GM18502 (cell line): ENCODE data around the gene RGS3.
A peak's percentile ranks its signal among the peaks of the same experiment; 100 is the strongest.
"Not testable (repeated sequence)": the region's sequence is repeated elsewhere in the genome, so short reads cannot be mapped to it uniquely, and the experiment has no call there.

Source experiments
- ATAC-seq: cut with Tn5 transposase; IDR thresholded peaks from one replicate; pipeline ENCODE4 v1.9.1; 2021; ENCODE audit warnings: mild to moderate bottlenecking; ENCODE audit not compliant: unreplicated experiment, poor library complexity

RGS3 gene

DNA sequence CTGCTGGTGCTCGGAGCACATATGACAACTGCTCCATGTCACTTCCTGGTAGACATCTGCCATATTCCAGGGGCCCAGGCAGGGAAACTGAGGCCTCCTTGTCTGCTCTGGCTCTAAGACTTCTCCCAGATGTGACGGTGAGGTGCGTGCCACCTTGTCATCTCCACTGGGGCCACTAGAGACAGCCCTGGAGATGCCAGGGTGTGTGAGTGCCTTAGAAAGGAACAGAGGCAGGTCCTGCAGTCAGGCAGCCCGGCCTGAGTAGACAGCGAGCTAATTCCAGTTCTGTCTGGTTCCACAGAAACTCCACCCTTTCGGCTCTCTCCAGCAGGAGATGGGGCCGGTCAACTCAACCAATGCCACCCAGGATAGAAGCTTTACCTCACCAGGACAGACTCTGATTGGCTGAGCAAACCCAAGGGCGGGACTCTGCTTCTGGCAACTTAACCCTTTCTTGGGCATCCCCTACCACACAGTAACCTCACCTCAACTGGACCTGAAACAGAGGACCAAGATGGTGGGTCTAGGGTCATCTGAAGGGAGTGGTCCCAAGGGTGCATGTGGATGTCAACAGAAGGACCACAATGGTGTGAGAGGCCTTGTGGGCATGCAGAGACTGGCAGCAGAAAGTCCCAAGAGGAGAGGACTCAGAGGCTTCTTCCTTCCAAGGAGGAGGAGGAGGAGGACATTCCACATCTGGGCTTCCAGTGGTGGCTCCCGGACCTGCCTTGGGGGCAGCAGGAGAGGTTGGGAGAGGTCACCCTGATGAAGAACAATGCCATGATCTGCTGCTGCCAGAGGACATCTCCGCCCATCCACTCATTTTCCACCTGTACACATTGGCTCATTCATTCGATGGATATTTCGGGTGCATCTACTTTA is 77.7 kb downstream of the RGS3 start:
- ATAC-seq: no peak

DNA sequence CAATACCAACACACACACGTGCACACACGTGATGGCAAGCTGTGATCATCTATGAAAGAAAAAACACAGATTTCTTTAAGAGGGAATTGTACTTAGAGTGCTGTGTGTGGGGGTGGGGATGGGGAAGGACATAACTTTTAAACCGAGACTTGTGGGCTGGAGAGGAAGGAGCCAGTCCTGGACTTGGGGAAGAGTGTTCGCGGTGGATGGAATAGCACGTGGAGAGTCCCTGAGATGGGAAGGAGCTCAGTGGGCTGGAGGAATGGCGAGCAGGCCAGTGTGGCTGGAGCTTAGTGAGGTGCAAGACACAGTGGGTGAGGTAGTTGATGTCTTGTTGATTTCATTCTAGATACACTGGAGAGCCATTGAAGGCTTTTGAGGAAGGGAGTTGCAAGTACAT is 78.5 kb downstream of the RGS3 start:
- no peak for ATAC-seq

DNA sequence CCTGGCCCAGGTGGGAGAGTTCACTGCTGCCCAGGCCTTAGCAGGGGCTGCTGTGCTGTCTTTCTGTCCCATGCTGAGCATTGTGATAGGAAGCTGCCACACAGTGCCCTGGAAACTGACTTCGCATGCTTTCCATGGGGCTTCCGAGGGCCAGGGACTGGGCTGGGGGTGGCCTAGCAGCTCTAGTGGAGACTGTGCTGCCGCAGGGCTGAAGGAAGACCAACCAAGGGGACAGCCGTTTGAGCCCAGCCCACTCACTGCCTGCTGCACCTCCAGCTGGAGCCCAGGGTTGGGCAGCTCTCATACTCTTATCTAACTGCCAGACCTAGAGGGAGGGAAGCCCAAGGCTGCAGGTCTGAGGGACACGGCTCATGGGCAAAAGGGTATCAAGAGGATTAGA is 79.2 kb downstream of the RGS3 start:
- no peak for ATAC-seq

DNA sequence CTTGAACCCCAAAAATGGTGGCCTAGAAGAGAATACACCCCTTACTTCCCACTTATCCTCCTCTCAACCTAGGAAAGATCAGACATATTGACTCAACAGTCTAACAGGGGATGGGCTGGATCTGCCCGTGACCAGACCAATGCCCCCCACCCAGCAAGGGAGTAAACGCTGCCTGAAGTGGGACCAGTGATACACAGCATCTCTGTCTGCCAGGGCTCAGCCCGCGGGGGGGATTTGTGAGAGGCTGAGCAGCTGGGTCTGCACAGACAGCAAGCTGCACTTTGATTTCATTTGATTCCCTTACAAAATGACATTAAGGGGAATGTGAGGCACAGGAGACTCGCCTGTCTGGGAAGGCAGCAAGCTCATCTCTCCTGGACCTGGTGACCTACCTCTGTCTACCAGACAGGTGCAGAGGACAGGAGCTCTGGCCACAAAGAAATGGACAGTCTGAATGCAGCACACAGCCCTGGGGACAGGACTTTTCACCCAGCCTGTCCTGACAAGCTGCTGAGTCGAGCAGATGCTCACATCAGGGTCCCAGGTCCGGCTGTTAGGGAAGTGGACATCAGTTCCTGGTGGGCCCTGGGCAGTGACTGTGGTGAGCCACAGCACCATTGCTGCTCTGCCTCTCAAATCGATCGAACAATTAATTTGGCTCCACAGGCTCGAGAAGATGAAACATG is 79.9 kb downstream of the RGS3 start:
- ATAC-seq: no peak

DNA sequence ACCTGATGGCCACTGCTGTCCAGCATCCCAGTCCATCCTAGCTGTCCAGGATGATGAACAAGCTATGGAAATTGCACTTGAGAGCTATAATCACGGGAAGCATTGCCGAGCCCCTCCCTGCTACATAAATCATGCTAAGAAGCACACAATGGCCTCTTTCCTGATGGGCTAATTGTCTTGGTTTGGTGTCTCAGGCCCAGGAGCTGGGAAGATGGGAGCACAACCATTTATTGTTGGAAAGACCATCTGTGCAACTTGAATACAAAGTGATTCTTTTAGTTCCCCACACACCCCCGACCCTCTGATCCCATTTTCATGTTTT is 80.4 kb downstream of the RGS3 start:
- no peak for ATAC-seq

DNA sequence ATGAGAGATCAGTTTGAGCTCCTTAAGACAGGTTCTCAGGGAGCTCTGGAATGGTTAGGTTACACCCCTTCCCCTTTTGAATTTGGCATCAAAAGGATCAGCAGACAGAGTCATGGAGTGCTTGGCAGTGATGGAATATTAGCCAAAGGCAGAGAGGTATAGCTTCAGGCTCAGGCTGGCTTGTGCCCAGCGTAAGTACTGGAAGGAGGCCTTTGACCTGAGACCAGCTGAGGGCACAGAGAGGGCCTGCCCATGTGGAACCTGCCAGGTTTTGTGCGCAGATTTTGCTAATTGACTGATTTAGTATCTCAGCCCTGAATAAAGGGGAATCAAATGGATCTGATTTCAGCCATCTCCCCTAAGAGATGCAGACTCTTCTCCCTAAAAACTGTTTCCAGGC is 81.5 kb downstream of the RGS3 start:
- ATAC-seq: no peak

DNA sequence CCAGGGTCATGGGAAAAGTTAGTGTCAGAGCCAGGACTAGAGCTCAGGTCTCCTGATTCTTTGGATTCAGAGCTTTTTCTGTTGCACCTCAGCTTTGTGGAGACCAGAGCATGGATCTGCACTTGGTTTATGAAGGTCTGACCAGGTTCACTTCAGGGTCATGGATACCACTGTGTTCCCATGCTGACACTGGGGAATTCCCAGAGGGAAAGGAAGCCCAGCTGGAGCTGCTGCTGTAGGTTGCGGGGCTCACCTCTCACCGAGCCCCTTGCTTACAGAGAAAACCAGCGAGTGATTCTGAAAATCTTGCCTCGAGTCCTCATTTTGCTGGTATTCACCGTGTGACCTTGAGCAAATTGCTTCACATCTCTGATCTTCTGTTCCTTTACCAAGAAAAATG is 83.0 kb downstream of the RGS3 start:
- ATAC-seq: no peak

DNA sequence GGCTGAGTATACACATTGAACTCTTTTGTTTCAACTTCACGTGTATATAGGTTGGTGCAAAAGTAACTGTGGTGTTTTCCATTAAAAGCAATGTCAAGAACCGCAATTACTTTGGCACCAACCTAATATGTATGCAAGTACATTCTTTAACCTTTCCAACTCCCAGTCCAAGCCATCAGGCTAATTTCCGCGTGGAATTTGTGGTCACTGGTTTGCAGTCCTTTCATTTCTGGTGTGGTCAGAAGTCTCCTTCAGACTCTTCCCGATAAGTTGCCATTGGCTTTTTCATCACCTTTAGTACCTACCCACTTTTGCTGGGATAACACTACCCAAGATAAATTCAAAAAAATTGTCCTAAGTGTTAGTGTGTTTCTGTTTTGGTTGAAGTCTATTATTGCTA is 84.0 kb downstream of the RGS3 start:
- ATAC-seq: no peak

DNA sequence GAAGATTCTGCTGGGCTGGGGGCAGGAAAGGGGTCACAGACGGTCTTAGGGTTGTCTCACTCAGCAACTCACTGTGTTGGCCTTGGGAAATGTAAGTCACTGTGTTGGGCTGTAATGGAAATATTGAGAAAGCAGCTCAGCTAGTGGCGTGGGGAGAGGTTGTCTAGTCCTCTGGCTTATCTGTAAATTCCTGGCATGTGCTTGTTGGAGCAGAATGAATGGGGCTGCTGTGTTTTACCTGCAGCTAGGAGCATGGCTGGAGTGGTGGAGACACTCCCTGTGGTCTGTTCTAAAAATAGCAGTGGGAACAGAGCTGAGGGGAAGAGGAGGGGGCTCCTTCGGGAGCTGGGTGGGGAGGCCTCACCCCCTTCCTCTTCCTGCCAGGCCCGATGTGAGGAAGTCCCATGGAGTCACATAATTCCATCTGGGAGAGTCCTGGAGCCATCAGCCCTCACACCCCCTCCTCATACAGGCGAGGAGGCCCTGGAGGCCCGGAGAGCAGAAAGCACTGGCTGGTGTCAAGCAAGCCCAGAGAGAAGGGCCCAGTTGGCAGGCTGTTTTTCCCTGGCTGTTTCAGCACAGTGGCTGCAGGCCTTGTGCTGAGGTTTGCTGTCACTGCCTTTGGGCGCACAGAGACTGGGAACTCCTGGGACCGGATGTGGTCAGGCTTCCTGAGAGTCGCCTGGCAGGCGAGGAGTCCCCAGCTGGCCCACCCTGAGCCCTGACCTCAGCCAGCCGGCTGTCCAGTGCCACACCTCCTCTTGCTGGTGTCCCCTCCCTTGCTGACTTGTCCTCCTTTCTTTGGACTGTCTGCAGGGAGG is 84.9 kb downstream of the RGS3 start:
- ATAC-seq: no peak

DNA sequence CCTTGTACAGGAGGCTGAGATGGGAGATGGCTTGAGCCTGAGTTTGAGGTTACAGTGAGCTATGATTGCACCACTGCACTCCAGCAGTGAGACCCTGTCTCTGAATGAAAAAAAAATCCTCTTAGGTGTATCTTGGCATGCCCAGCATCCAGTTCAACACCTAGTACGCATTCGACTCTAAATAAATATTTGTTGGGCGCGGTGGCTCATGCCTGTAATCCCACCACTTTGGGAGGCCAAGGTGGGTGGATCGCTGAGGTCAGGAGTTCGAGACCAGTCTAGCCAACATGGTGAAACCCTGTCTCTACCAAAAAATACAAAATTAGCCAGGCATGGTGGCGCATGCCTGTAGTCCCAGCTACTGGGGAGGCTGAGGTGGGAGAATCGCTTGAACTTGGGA is 86.4 kb downstream of the RGS3 start:
- not testable (repeated sequence) for ATAC-seq

DNA sequence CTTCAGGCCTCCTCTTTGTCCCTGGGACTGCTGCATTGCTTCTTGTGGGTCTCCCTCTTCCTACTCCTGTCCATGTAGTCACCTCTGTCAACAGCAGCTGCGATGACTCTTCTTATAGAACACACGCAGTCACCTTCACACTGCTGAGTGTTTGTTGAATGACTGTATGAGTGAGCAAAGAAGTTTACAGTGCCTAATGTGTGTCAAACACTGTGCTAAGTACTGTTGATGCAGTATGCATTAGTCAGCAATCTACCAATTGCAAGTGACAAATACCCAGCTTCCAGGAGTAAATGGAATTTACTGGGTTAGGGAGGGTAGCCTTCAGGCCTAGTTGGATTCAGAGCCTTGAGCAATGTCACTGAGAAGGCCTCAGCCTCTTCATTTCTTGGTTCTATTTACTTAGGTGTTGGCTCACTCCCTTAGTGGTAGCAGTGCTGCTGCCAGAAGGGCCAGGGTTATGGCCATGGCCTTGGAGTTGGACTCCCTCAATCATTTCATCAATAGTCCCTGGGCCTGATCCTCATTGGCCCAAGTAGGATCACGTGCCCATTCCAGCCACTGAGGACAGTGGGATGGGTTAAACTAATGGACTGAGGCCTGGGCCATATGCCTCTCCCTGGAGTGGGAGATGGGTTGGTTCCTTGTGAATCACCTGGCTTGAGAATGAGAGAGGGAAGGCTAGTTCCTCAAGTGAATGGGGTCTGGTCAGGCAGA is 93.5 kb downstream of the RGS3 start:
- no peak for ATAC-seq

DNA sequence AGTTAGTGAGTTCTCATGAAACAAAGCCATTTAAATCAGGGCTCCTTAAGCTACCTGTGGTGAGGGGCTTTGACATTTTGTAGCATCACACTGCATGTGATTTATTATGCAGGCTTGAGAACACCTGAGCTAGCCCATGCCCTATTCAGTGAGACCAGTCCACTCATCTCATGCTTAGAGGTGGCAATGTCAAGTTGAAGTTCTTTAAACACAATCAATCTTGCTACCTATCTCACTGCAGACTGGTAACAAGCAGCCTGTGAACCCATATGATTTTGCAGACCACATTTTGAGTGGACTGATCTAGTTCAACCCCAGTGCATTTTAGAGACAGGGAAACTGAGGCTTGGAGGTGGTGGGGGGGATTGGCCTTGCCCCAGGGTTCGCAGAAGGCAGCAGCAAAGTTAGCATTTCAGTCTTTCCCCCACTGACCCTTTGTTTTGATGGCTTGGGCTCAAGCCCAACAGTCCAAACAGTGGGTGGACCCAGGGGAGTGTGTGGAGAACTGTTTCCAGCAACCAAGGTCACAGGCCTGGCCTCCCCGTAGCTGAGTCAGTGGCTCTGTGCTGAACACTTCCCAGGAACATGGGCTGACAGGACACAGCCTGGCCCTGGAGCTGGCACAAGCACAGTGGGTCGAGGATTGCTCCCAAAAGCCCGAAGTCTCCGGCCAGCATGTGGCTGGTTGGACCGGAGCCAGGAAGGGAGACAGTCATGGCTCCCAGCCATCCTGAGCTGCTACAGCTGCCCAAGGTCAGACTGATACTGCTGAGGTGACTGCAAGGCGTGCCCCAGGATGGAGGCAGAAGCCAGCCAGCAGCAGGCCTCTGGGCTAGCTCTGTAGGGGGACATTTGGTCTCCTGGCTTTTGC is 95.3 kb downstream of the RGS3 start:
- ATAC-seq: no peak

DNA sequence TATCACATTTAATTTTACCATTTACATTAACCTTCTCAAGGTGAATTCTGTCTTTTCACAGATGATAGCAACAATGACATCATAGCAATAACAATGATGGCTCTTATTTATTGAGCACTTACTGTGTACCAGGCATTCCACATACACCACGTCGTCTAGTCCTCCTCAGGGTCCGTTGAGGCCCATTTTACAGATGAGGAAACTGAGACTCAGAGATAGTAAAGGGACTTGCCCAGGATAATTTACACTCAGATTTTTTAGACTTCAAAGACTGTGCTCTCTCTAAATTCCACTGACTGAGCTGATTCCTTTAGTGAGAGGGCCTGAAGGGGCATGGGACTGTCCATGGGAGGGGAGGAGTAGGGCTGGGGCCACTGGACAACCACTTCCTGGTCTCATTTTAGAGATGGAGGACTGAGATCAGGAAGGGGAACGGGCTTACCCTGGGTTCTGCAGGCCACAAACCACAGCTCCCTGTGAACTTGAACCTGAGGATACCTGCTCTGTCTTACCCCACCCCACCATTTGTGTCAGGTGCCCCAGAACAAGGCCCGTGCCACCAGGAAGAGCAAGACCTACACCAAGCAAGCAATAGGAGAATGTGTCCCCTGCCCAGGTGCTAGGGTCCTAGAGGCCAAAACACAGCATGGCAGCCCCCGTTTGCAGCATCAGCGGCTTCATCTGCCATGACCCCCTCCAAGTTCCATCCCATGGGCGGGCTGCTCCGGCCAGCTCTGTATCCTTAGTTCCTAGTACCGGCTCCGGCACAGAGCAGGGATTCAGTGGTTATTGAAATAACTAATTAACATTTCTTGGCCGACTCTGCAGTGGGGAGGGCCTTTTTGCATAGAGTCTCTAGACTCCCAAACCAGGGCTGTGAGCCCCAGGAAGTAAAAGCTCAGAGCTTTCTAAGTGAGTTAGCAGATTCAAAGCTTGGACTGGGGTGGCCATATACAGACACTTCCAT is 96.6 kb downstream of the RGS3 start:
- no peak for ATAC-seq

DNA sequence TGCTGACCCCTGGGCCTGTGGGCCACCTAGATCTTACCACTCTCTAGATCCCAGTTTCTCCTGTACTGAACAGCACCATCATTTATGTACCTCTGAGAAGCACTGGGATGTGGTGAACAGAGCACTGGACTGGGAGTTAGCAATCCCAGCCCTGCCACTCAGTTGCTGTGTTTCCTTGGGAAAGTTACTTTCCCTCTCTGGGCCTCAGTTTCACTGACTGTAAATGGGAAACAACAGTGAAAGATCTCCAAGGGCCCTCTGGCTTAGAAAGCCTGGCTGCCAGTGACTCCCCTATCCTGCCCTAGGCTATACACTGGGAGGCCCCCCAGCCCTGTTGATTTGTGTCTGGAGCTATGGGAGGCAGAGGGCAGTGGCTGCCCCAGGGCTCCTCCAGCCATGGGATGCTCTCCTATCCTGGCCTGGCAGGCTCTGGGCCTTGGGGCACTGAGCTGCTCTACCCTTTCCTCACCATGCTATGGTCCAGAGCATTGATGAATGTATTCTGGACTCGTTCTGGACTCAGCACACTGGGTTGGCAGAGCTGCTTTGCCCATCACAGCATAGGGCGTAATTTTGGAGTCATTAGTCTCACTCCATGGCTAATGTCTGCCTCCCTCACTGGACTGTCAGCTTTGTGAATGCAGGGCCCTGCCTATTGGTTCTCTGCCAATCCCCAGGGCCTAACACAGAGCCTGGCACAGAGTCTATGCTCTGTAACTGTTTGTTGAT is 99.3 kb downstream of the RGS3 start:
- no peak for ATAC-seq

DNA sequence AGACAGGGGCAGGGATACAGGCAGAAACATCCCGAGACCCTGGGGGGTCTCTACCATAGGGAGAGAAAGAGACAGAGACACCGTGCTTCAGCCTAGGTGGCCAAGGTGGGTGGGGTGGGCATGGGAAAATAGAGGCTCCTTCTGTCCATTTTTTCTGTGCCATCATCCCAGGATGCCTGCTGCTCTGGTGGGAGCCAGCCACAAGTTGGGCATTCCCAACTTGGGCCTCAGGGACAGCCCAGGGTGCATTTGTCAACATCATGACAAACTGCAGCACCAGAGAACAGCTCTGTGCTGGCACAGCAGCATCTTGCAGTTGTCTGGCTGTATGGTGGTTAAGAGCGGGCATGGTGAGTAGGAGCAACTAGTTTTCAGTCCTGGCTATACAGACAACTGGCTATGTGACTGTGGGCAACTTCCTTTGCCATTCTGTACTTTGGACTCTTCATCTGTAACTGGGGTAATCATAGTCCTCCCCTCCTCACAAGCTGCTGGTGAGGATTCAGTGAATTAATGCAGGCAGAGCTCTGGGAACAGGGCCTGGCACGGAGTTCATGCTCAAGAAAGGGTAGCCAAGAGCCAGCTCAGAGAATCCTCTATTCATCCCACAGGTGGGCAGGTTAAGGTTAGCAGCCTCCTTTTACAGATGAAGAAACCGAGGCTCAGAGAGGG is 100.4 kb downstream of the RGS3 start:
- no peak for ATAC-seq

DNA sequence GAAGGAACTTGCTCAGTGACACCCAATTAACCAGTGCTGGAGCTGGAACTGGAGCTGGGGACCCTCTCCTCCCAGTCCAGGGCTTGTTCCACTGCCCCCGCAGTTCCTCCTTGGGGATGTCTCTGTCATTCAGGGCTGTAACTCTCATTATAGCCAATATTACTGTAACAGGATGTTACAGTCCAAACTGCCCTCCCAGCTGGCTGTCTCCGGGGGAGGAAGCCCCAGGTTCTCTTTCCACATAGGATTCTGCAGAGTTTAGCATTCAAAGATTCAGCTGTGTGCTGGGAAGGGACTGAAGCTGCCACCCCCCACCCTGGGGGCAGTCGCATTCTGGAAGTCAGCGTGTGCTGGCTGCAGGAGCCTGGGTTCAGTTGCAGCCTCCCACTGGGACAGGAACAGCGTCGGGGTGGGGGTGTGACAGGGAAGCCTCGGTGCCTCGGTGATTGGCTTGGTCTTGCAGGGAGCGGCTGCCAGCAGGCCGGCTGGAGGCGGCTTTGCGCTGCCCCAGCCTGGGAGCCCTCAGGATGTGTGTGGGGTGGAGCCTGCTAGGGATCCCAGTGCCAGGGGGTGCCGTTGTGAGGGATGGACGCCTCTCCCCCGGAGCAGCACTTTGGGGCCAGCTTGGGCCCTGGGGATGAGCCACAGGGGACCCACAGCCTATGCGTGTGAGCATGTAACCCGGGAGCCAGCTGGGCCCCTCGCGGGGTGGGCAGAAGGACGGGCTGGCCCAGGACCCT is 101.1 kb downstream of the RGS3 start:
- ATAC-seq: peak; percentile 10
